ENCODE measurements around the gene ABCC4.
"Not testable (repeated sequence)": the region's sequence is repeated elsewhere in the genome, so short reads cannot be mapped to it uniquely, and the experiment has no call there.

- TF ChIP-seq EZH2 (IDR thresholded peaks at IDR 0.05; ENCODE audit: borderline replicate concordance); EZH2phosphoT487 (IDR thresholded peaks at IDR 0.05; ENCODE audit: low read depth, severe bottlenecking, unreplicated experiment): not testable (repeated sequence)
These were observed 29.2 kb downstream of the ABCC4 start for GRCh38 chr13:95272076-95272475.

Measured in hepatocyte (in vitro differentiated cells).